HFF-Myc (cell line): ENCODE data around the gene DNAJC13.

ENCODE experiments used
- DNase-seq: peaks from one replicate; pipeline ENCODE4 v3.0.0-alpha.2; 2011; ENCODE audit warnings: low read depth; ENCODE audit errors: extremely low read depth
- H3K4me3 ChIP-seq: replicated peaks from 2 replicates; pipeline ENCODE4 v1.5.1; 2011; ENCODE audit warnings: low read depth, mild to moderate bottlenecking, control low read depth, low read length
- TF ChIP-seq, protein P1 (sequence below): IDR thresholded peaks from 2 replicates; pipeline ENCODE4 v1.5.1; 2012; ENCODE audit warnings: mild to moderate bottlenecking, low read depth, low read length, control low read depth; ENCODE audit errors: missing control alignments

The DNAJC13 gene

DNA sequence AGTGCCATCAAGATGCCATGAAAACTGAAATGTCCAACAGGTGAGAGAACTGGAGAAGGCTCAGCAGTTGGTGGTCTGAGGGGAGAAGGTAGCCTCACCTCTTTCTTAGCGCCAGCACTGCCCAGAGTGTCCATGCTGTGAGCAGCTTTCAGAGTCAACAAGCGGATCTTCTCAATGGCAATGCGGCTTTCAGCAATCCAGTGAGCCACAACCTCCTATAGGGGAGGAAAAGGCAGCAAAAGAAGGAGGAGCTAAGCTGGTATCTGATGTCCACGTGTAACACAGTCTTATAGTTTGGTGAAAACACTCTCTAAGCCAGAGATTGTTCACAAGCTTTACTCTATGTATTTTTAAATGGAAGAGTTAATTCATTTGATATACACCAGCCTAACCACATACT is 143.7 kb downstream of the DNAJC13 start:
- TF ChIP-seq, protein P1, sequence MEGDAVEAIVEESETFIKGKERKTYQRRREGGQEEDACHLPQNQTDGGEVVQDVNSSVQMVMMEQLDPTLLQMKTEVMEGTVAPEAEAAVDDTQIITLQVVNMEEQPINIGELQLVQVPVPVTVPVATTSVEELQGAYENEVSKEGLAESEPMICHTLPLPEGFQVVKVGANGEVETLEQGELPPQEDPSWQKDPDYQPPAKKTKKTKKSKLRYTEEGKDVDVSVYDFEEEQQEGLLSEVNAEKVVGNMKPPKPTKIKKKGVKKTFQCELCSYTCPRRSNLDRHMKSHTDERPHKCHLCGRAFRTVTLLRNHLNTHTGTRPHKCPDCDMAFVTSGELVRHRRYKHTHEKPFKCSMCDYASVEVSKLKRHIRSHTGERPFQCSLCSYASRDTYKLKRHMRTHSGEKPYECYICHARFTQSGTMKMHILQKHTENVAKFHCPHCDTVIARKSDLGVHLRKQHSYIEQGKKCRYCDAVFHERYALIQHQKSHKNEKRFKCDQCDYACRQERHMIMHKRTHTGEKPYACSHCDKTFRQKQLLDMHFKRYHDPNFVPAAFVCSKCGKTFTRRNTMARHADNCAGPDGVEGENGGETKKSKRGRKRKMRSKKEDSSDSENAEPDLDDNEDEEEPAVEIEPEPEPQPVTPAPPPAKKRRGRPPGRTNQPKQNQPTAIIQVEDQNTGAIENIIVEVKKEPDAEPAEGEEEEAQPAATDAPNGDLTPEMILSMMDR, result no peak
- no peak for DNase-seq
- H3K4me3 ChIP-seq, result no peak overlapping the region

DNA sequence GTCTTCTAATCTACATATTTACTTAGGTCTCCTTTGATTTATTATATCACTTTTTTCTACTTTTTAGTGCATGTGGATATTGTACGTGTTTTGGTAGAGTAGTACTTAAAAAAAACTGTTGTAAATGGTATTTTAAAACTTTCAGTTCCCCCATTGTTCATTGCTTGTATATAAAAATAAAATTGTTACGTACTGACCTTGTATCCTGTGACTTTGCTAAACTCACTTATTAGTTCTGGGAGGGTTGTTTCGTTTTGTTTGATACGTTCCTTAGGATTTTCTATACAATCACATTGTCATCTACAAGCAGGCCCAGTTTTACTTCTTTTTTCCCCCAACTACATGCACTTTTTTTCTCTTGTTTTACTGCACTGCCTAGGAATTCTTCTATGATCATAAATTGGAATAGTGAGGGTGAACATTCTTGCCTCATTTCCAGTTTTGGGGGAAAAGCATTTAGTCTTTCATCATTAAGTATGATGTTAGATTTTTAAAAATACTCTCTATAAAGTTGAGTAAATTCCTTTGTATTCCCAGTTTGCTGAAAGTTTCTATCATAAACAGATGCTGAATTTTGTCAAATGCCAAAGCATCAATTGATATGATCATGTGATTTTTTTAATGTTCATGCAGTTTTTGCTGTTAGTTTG is 146.2 kb downstream of the DNAJC13 start:
- H3K4me3 ChIP-seq, result no peak overlapping the region
- DNase-seq, result no peak
- TF ChIP-seq, protein P1, result no peak

DNA sequence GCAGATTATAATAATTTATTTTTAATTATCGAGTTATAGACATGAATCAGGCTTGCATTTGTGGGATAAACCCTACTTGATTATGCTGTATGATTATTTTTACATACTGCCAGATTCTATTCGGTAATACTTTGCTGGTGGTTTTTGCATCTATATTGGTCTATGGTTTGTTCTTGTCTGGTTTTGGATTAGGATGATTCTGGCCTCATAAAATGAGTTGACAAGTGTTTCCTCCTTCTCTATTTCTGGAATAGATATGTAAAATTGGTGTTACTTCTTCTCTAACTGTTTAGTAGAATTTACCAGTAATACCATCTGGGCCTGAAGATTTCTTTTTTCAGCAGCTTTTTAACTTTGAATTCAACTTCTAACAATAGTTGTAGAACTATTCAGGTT is 146.8 kb downstream of the DNAJC13 start:
- no peak overlapping the region for H3K4me3 ChIP-seq
- DNase-seq, result no peak
- TF ChIP-seq, protein P1, result no peak

DNA sequence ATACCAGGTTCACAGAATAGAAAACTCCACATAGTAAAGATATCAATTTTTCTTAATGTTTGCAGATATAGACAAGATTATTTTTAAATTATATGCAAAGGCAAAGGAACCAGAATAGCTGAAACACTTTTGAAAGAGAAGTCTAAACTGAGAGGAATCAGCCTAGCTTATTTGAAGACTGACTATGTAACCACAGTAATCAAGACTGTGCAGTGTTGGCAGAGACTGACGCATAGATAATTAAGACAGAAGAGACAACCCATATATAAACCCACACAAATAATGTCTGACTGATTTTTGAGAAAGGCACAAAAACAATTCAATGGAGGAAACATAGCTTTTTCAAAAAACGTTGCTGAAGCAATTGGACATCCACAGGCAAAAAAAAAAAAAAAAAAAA is 151.1 kb downstream of the DNAJC13 start:
- H3K4me3 ChIP-seq, result no peak overlapping the region
- TF ChIP-seq, protein P1, result no peak
- no peak for DNase-seq

DNA sequence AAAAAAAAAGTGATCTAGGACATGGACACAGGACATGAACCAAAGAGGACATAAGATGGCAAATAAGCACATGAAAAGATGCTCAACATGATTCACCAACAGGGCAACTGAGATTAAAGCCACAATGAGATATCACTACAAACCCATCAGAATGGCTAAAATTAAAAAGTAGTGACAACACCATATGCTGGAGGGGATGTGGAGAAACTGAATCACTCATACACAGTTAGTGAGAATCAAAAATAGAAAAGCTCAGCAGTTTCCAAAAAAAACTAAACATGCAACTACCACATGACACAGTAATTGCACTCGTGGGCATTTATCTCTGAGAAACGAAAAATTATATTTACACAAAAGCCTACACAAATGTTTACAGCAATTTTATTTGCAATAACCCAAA is 151.9 kb downstream of the DNAJC13 start:
- DNase-seq, result no peak
- H3K4me3 ChIP-seq, result no peak overlapping the region
- TF ChIP-seq, protein P1, result no peak

DNA sequence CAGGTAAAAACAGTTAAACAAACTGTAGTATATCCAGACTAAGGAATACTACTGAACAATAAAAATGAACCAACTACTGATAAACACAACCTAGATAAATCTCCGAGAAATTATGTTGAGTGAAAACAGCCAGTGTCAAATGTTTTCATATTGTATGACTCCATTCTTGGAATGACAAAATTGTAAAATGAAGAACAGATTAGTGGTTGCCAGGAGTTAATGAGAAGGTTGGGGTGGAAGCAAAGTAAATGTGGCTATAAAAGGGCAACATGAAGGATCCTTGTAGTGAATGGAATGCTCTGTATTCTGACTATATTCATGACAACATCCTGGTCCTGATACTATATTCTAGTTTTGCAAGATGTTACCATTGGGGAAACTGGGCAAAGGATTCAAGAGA is 152.3 kb downstream of the DNAJC13 start:
- H3K4me3 ChIP-seq, result no peak overlapping the region
- TF ChIP-seq, protein P1, result no peak
- DNase-seq, result no peak

DNA sequence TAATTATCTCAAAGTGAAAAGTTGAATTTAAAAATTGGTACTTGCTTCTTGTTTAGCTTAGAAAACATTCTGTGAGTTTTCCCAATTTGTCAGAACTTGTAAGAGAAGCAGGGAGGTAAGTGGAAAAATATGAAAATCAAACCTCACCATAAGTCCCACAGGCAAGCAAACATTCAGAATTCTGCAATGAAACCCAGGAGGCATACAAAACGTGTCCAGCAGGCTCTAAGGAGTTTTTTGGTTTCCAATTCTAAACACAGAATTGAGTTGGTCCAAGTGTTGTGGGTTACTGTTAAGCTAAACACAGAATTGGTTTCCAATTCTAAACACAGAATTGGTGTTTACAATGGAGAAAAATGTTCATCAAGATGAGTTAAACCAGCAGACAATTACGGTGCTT is 152.7 kb downstream of the DNAJC13 start:
- DNase-seq, result no peak
- TF ChIP-seq, protein P1, result no peak

More for the DNA sequence above, 152.7 kb downstream of the DNAJC13 start:
- no peak overlapping the region for H3K4me3 ChIP-seq
